HepG2 (cell line): ENCODE measurements around the gene TNIP1. TPM values are rescaled to one million over a fixed set of nuclear protein-coding genes. Genes with fewer than 3 reads are reported as not detected.

Source experiments
- CEBPG ChIP-seq: IDR thresholded peaks from 2 replicates; pipeline ENCODE4 v1.6.1; 2016
- FOXK2 ChIP-seq: fragments of 450-650 bp; IDR thresholded peaks from 2 replicates; pipeline ENCODE4 v1.6.1; 2016
- ZNF30 ChIP-seq: sonication (generic); formaldehyde crosslinking; IDR thresholded peaks from 2 replicates; pipeline ENCODE4 v1.5.0; 2020; ENCODE audit warnings: mild to moderate bottlenecking, missing genetic modification reagents
- ZSCAN22 ChIP-seq: sonication (generic); formaldehyde crosslinking; IDR thresholded peaks from 2 replicates; pipeline ENCODE4 v1.4.0; 2020; ENCODE audit warnings: mild to moderate bottlenecking, missing genetic modification reagents
- polyA plus RNA-seq, 8 experiments: library from polyadenylated mRNA; depleted of rRNA in 3 of 8; stranded (reverse) in 7 of 8; unstranded in 1 of 8; fragments of >200 nt; fragmentation: Illumina TruSeq in 4 of 8; extraction: Trizol in 4 of 8; gene quantifications; 2 replicates each; pipeline versions ENCODE4 v1.2.1 to v1.2.3, GENCODE V29; 2011 to 2016; ENCODE audit warnings: low read depth in 4 of 8, missing spikeins in 1 of 8, mixed read lengths in 1 of 8; ENCODE audit not compliant: insufficient read depth in 1 of 8
- total RNA-seq, 5 experiments: library from RNA; depleted of rRNA; stranded (reverse); fragments of >200 nt; fragmentation: Illumina TruSeq; extraction: Trizol; gene quantifications; 2 replicates each; pipeline ENCODE4 v1.2.3, GENCODE V29; 2016; ENCODE audit warnings: low read depth in 1 of 5
- TF ChIP-seq, protein P1 (sequence below): sonication (generic); formaldehyde crosslinking; IDR thresholded peaks from 2 replicates; pipeline ENCODE4 v1.4.0; 2020; ENCODE audit warnings: mild to moderate bottlenecking, missing genetic modification reagents
- TF ChIP-seq, protein P2 (sequence below): sonication (generic); formaldehyde crosslinking; IDR thresholded peaks from 2 replicates; pipeline ENCODE4 v1.8.0; 2022; ENCODE audit warnings: missing genetic modification reagents, low read depth, mild to moderate bottlenecking, borderline replicate concordance

The TNIP1 gene
- total and polyA plus RNA-seq, 2 of the 13 experiments (the other 11 are each of a cell fraction or from before 2014, with no cell fraction given) = 26.2 to 45.9 TPM

DNA sequence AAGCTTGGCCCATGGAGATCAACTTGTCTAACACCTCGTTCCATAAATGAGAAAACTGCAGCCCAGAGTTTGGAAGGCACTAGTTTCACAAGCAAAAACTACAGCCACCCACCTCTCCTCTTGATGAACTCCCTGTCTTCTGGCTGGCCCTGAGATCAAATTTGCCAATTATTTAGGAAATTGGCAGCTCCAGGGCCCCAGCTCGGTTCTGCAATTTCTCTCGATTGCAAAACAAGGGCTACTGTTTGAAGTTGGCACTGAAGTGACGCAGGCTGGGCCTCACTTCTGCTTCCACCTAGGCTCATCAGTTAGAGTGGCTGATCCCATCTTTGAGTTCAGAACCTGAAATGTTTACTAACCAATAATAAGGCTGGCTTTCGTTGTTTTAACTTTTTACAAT is 64.1 kb downstream of the TNIP1 start (continued):
- TF ChIP-seq, protein P1, sequence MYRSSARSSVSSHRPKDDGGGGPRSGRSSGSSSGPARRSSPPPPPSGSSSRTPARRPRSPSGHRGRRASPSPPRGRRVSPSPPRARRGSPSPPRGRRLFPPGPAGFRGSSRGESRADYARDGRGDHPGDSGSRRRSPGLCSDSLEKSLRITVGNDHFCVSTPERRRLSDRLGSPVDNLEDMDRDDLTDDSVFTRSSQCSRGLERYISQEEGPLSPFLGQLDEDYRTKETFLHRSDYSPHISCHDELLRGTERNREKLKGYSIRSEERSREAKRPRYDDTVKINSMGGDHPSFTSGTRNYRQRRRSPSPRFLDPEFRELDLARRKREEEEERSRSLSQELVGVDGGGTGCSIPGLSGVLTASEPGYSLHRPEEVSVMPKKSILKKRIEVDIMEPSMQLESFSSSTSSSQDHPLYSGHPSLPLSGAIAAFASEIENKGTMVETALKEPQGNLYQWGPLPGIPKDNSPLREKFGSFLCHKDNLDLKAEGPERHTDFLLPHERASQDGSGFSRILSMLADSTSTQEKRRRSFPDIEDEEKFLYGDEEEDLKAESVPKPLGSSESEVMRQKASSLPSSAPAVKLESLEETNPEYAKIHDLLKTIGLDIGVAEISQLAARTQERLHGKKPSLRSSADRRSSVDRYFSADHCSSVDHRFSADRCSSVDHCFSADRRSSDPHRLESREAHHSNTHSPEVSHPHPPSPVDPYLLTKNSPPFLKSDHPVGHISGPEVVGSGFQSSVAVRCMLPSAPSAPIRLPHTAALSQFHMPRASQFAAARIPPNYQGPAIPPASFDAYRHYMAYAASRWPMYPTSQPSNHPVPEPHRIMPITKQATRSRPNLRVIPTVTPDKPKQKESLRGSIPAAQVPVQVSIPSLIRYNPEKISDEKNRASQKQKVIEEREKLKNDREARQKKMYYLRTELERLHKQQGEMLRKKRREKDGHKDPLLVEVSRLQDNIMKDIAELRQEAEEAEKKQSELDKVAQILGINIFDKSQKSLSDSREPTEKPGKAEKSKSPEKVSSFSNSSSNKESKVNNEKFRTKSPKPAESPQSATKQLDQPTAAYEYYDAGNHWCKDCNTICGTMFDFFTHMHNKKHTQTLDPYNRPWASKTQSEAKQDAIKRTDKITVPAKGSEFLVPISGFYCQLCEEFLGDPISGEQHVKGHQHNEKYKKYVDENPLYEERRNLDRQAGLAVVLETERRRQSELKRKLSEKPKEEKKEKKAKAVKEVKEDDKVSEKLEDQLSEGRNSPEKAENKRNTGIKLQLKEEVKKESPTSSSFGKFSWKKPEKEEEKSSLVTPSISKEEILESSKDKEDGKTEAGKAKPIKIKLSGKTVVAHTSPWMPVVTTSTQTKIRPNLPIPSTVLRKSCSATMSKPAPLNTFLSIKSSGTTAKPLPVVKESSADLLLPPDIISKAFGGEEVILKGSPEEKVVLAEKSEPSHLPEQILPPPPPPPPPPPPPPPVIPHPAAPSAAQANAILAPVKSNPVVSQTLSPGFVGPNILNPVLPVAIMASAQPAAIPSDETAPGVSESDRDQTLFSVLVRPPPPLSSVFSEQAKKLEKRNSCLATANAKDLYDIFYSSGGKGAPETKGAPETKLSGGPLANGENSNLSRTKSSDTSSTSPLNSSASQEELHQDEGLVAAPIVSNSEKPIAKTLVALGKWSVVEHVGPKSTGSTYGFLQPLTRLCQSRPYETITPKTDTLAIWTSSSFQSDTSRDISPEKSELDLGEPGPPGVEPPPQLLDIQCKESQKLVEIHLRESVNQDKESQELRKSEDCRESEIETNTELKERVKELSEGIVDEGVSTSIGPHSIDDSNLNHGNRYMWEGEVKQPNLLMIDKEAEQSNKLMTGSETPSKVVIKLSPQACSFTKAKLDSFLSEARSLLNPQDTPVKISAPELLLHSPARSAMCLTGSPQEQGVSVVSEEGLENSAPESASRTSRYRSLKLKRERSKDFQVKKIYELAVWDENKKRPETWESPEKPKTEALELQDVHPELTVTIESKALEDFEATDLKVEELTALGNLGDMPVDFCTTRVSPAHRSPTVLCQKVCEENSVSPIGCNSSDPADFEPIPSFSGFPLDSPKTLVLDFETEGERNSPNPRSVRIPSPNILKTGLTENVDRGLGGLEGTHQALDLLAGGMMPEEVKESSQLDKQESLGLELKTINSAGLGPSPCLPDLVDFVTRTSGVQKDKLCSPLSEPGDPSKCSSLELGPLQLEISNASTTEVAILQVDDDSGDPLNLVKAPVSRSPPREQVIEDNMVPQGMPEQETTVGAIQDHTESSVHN (CRISPR knock-in tag) = no peak
- no peak for TF ChIP-seq ZSCAN22 (CRISPR knock-in tag)
- TF ChIP-seq, protein P2, sequence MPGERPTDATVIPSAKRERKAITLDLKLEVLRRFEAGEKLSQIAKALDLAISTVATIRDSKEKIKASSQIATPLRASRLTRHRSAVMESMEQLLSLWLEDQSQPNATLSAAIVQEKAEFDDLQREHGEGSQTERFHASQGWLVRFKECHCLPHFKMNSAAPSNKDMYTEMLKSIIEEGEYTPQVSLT (CRISPR knock-in tag) = no peak
- no peak for TF ChIP-seq ZNF30 (CRISPR knock-in tag)
- TF ChIP-seq FOXK2 = no peak
- TF ChIP-seq CEBPG (CRISPR knock-in tag) = peak; percentile 78
